CD1c-positive myeloid dendritic cell (primary cell): ENCODE data around the gene PIEZO1.

Source experiments
- DNase-seq: peaks from one replicate; pipeline ENCODE4 v3.0.0-alpha.2; 2016; ENCODE audit errors: extremely low spot score

The PIEZO1 gene

DNA sequence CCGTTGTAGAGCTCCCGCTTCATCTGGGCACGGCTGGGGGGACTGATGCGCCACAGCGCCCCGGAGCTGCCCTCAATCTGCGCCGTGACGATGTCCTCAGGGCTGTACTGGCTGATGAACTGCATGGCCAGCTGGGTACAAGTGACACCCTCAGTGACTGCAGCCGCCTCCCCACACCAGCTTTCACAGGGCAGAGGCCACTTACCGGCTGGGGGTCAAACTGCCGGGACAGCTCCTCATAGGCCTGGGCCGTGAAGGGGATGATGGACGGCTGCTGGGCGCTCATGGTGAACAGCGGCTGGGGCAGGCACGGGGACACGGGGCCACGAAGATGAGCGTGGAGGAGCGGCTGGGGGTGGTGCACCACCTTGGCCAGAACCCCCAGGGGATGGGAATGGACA lies 68.4 kb downstream of the PIEZO1 start:
- DNase-seq = no peak

DNA sequence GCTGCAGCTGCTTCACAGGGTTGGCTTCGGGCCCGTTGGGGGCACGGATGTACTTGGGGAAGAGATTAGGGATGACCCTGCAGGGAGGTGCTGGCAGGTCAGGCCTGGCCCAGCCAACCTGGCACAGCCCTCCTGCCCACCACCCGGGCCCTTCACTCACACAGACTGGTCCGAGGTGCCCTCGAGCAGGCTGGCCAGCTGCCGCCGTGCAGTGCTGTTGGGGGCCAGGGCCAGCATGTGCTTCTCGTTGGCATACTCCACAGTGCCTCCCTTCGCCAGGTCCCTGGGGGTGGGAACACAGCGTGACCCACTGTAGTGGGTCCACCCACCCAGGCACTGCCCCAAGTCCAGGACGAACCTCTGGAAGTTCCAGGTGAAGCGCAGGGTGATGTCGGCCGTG lies 68.8 kb downstream of the PIEZO1 start:
- no peak for DNase-seq

DNA sequence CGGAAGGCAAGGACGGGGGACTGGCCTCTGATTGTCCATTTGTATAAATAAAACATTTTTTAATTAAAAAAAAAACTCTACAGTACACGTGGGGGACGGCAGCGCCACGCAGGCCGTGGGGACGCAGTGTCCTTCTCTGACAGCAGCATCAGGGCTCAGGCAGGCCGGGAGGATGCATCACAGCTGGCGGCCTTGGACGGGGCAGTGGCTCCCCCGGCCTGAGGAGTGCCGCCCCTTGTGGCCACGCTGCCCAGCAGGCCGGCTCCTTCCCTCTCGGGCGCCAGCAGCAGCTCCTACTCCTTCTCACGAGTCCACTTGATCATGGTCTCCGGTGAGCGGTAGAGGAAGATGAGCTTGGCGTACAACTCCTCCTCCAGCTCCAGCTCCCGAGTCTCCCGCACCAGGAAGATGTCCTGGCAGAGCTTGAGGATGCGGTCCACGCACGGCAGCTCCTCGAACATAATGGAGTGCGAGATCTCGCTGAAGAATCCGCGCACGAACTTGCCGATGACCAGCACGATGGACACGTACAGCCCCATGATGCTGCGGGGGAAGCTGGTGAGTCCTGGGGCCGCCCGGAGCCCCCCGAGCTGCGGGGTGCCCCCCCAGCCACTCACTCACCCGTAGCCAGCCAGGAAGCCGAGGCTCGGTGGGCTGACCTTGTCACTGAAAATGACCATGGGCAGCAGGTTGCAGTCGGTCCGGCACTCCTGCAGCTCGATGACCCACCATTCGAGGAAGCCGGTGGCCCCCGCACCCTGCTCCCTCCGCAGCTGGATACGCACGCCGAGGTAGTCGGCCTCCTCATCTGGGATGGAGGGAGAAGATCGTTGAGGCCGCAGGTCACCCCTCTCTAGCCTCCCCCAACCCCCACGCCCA lies 69.5 kb downstream of the PIEZO1 start:
- no peak for DNase-seq

DNA sequence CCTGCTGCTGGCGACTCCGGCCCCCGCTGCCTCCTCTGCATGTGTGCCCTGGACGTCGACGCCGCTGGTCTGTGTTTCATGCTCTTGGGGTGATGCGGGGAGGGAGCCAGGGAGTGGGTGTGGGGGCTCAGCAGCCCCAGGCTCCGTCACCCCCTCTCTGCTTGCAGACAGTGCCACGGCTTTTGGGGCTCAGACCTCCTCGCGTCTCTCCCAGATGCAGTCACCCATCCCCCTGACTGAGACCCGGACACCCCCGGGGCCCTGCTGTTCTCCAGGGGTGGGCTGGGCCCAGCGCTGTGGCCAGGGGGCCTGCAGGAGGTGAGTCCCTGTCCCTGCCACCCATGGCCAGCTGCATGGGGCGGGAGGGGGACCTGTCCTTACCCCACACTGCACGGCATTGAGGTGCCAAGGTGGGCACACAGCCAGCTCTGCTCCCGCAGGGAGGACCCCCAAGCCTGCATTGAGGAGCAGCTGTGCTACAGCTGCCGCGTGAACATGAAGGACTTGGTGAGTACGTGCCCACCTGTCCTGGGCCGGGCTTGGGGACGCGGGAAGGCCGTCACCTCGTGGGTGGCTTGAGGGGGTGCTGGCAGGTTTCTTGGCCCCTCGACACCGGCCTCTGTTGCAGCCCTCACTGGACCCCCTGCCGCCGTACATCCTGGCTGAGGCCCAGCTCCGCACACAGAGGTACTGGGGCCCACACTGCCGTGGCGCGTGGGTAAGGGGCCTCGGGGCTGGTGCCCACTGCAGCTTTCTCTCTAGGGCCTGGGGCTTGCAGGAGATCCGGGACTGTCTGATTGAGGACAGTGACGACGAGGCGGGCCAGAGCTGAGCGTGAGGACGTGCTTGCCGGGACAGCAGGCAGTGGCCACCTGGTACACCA lies 70.4 kb downstream of the PIEZO1 start:
- DNase-seq = no peak

DNA sequence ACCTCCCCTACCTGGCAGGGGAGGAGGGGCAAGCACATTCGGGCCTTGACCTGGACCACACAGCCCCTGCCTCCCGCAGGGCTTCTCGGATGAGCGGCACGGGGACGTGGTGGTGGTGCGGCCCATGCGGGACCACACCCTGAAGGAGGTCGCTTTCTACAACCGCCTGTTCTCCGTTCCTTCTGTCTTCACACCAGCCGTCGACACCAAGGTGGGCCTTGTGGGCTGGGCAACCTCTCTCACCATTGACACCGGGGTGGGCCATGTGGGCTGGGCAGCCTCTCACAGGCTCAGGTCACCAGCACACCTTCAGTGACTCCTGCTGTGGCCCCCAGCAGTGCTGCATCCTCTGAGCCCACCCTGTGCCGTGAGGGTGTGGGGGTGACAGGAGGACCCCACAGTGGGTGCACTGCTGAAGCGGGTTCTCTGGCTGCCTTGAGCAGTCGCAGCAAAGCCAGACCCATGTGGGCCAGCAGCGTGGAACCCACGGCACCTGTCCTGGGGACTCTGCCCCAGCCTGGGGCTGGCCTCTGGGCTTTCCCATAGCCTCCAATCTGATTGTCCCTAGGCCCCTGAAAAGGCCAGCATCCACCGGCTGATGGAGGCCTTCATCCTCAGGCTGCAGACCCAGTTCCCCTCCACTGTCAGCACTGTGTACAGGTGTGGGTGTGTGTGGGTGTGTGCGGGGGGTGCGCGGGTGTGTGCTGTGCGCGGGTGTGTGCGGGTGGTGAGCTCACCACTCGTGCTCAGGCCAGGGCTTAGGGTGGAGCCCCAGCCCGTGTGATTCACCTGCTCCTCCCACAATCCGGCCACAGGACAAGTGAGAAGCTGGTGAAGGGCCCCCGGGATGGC lies 71.2 kb downstream of the PIEZO1 start:
- no peak for DNase-seq

DNA sequence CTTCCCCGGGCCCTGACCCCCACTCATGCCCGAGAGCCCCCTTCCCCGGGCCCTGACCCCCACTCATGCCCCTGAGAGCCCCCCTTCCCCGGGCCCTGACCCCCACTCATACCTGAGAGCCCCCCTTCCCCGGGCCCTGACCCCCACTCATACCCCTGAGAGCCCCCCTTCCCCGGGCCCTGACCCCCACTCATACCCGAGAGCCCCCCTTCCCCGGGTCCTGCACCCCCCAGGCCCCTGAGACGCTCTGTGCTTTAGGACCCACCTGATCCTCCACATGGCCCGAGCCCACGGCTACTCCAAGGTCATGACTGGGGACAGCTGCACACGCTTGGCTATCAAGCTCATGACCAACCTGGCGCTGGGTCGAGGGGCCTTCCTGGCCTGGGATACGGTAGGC lies 72.0 kb downstream of the PIEZO1 start:
- DNase-seq = no peak

DNA sequence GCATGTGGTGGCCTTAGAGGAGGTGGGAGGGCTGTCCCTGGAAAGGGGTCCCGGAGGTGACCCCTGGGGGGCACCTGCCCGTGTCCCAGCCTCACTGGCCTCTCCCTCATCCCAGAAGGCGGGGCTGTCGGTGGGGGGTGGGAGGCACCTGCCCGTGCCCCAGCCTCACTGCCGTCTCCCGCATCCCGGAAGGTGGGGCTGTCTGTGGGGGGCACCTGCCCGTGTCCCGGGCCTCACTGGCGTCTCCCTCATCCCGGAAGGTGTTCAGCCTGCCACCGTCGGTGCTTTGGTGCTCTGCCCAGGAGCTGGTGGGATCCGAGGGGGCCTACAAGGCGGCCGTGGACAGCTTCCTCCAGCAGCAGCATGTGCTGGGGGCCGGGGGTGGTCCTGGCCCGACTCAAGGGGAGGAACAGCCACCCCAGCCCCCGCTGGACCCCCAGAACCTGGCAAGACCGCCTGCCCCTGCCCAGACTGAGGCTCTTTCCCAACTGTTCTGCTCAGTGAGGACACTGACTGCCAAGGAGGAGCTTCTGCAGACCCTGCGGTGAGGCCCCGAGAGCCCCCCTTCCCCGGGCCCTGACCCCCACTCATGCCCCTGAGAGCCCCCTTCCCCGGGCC lies 72.5 kb downstream of the PIEZO1 start:
- DNase-seq = no peak

DNA sequence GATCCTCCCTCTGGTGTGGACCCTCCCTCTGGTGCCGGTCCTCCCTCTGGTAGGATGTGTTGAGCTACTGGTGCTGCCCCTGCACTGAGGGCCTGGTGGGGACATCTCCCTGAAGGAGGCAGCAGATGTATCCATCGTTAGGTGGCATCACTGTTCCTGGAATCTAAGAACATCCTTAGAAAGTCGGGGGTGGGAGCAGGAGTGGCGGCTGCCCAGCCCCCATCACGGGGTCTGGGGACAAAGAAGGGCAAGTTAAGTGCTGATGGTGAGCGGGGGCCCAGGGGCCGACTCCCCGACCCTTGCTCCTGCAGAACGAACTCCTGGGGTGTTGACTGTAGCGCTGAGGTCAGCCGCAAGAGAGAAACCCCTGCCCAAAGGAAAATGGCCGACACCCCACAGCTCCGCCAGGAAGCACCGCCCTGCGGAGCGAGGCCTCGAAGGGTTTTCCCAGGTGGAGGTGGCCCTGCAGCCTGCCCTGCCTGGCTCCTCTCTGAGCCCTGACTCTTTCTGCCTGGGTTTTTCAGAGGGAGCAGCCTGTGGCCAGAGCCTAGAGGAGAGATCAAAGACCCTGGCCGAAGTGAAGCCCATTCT lies 73.2 kb downstream of the PIEZO1 start:
- no peak for DNase-seq

DNA sequence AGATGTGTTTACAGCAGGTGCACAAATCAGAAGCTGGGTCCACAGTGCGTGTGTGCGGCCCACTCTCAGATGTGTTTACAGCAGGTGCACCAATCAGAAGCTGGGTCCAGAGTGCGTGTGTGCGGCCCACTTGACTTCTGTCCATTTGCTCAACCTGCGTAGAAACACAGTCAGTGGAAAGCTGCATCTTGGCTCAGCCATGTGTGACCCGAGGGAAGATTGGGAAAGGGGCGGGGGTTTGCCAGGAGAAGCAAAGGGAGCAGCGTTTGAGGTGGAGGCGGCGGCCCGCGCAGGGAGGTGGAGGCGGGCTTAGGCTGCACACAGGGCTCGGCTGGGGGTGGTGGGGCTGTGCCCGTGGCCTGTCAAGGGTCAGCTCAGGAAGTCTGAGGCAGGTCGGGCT lies 74.5 kb downstream of the PIEZO1 start:
- no peak for DNase-seq

DNA sequence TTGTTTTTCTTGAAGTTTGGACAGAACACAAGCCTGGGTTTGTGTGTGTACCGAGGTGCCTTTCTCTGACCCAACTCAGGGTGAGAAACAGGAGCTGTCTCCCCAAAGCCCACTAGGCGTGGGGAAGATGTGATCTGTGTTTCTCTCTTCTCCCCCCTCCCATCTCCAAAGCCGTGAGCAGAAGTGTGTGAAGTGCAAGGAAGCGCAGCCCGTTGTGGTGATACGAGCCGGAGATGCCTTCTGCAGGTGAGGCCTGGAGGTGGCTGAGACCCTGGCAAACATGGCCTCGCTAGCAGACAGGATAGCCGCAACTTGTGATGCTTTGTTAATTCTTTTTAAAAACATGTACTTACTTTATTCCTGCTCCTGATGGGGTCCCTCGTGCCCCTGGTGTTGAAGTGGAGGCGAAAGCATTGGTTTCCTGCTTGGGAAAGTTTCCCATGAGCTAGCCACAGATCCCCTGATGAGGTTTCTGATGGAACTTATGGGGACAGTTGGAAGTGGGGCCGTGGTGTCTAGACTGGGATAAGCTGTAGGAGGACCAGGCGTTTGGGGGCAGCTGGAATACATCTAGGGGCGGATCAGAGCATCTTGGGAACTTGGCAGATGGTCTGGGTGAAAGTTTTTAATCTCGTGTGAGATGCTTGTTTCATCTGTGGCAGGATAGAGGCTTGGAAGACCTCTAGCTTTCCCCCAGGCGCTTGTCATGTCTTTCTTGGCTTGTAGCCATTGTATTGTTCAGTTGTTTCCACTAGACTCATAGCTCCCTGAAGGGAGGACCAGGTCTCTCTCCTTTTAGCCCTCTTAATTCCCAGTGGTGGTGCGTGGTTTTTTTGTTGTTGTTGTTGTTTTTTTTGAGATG lies 77.8 kb downstream of the PIEZO1 start:
- no peak for DNase-seq

DNA sequence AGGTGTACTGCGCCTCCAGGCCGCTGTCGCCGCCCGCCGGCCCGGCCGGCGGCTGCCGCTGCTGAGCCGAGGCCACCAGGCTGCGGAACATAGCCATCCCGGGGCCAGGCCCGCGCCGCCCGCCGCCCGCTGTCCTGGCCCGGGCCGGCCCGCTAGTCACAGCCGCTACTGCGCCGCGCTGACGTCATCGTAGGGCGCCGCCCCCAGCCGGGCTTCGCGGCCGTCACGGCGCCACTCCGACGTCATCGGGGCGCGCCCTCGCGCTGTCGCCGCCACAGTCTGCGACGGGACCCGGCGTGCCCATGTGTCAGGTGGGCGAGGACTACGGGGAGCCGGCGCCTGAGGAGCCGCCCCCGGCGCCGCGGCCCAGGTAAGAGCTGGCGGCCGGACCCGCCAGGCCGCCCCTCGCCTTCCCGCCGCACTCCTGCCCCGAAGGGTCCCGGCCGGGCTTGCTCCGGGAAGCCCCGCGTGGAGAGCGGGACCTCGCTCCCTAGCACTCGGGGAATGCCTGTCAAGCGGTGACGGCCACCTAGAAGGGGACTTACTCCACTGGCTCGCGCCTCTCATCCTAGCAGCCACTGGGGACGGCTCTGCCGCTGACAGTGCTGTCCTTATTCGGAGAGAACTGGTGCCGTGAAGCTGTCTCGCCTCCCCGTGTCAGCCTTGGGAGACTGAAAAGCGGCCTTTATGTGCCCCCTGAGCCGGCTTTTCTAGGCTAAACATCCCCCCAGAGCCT lies 78.6 kb downstream of the PIEZO1 start, which contains the start of the genes CTU2 and RNF166:
TSS of gene CTU2 (plus strand) at position 275 of the 736 bp plus-strand sequence. CDS start at position 303, 28 bp downstream.
TSS of gene RNF166 (minus strand) at position 180 of the 736 bp plus-strand sequence. CDS start at position 97, 83 bp downstream.
- DNase-seq = peak; percentile 97

DNA sequence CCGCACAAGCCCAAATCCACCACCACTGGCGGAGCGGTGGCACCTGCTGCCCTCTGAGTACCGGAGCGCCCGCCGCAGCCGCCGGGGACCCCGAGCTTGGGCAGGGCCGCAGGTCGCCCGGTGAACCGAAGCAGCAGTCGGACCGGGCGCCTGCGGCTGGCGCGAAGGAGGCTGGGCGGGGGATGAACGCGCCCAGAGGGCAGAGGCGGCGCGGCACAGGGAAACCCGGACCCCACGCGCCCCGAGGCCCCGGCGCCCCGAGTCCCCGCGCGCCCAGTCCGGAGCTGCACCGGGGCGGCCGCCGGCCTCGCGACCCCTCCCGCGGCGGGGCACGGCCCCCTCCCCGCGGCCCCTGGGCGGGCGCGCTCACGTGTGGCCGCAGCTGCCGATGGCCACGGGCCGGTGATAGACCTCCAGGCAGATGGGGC lies 79.2 kb downstream of the PIEZO1 start:
- DNase-seq = no peak

DNA sequence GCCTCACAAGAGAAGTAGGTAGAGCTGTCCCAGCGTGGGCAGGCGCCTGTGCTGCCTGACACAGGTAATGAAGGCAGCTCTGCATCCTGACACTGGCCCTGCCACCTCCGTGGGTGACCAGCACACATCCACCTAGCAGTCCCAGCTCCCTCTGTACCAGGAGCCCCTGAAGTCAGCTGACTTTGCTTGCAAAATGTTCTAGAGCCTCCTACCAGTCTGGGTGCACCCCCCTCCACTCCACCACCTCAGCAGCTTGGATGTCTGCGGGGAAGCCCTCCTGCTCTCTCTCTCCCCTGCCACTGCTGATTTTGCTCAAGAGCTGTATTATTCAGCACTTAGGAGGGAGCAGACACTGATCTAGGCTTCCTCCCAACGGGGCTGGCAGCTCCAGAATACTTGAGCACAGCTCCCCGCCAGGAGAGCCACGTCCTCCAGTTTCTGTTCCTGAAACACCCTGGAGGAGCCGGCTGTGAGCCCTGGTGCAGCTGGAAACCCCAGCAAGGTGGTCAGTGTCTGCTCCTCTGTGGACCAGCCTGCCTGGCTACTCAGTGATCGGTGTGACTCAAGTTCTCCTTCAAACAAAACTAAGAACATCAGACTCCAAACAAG lies 79.8 kb downstream of the PIEZO1 start:
- peak; percentile 82 for DNase-seq

DNA sequence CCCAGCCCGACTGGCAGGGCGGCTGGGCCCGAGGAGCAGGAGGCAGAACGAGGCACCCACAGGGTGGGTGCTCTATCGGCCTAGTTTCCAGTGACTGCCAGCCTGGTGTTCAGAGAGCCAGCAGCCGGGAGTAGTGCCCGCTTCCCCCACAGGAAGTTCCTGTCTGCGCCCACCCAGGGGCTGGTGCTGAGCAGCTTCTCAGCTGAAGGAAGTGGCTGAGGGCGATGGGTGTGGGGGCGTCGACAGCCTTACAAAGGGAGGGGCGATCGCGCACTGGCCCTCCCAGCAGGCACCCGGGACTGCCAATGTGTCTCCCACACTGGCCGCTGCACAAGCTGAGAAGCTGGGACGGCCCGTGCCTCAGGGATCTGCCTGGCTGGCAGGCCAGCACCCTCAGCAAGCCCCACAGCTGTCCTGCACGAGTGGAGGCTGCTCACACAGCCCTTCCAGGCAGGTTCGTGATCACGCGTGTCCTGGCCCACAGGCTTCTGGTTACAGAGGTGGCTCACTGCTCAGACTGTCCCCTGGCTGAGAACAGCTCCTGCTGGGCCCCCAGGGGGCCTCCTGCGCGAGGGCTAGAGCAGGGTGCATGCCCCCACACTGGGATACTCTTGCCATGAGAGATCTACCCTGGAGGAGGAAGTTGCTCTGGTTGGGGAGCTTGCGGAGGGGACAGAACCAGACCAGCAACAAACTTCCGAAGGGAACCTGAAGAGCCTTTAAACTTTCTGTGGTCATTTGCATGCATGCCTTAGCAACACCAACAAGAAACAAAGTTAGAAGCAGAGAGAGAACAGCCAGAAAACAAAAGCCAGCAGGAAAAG lies 81.3 kb downstream of the PIEZO1 start:
- peak; percentile 94 for DNase-seq

DNA sequence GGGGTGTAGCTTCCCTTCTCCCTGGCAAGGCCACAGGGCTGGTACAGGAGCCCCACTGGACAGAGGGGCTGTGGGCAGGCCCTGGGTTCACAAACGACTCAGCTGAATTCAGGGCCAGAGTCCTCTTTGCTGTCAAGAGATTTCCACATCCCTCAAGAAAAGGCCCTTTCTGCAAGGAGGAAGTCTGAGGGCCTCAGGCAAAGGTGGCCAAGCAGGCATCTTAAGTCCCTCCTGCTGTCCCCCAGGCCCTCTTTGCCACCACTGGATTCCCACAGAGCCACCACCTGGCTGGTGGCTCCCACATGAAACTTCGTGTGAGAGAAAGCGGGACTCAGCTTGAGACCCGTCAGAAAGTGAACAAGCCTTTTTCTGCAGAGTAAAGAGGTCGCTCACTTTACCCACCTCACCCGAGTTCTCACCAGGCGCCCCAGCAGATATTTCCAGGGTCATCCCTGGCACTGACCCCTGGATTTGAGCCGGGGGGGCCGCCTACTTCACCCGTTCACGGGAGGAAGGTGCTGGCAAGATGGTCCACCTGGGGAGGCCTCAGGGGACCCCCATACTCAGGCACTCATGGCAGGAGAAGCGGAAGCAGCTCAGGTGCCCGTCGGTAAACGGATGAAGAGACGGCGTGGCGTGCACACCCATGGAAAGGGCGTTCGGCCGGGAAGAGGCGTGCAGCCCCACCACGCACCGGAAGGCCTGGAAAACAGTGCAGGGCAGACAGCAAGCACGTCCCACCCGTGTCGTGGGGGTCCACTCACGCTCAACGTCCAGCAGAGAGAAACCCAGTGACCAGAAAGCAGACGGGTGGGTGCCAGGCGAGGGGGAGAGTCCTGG lies 82.4 kb downstream of the PIEZO1 start:
- DNase-seq = peak; percentile 66

DNA sequence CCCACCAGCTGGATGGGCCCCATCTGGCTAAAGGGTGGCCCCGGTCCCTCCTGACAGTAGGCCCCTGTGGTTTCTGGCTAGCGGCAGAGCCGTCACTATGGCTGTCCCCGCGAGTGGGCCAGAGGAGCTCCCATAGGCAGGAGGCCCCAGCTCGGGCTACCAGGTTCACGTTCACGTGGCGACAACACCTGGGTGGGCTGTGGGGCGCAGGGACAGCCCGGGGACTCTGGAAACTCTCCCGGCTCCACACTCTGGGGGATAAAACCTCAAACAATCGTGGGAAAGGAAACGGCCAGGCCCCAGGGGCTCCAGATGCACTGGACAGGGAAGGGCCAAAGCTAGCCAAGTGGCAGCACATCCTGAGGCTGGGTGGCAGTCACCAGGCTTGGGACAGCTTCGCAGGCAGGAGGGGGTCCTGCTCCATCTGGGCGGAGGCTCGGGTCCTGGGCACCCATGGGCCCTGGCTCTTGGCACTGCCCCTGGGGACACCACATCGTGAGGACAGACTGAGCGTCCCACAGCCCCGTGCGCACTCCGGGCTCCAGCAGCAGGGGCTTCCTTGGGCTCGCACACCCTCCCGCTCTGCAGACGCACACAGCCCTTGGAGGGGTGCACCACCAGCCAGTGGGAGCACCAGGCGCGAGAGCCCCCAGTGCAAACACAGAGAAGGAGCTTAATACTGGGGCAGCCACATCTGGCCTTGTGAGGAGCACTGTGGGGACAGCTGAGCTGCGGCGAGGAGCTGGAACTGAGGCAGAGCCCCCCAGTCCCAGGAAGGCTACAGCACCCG lies 83.2 kb downstream of the PIEZO1 start:
- no peak for DNase-seq
